ENCODE data around the gene SMYD3.

The SMYD3 gene

DNA sequence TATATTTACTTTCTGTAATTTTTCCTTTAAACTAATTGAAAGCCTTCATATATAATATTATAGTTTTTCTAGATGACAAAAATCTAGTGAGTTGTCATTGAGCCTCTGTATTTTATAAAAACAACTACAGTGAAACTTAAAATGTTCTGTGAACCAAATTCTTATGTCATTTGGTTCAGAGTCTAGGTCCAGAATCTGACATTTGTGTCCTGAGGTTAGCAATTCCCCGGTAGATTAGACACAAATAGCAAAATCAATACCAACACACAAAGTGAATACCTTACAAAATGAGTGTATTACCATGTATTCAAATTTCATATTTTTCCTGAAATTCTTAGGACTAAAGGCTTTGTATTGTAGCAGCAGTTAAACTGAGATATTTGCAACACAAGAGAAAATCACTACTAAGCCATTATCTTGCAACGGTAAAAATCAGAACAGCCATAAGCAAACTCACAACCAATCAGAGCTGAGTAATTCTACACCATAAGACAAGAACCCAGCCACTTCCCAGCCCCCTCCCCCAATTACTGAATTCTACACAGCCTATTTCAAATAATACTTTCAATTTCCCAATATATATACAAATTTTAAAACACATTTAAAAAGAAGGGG, 573.5 kb downstream of the SMYD3 start:
- TF ChIP-seq, protein P1, sequence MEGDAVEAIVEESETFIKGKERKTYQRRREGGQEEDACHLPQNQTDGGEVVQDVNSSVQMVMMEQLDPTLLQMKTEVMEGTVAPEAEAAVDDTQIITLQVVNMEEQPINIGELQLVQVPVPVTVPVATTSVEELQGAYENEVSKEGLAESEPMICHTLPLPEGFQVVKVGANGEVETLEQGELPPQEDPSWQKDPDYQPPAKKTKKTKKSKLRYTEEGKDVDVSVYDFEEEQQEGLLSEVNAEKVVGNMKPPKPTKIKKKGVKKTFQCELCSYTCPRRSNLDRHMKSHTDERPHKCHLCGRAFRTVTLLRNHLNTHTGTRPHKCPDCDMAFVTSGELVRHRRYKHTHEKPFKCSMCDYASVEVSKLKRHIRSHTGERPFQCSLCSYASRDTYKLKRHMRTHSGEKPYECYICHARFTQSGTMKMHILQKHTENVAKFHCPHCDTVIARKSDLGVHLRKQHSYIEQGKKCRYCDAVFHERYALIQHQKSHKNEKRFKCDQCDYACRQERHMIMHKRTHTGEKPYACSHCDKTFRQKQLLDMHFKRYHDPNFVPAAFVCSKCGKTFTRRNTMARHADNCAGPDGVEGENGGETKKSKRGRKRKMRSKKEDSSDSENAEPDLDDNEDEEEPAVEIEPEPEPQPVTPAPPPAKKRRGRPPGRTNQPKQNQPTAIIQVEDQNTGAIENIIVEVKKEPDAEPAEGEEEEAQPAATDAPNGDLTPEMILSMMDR (conservative IDR thresholded peaks at IDR 0.05; ENCODE audit: low read depth, low read length), result no peak
- H3K4me3 ChIP-seq (ENCODE audit: low read depth, low read length), result no peak overlapping the region
- no peak for DNase-seq (ENCODE audit: low read depth)

DNA sequence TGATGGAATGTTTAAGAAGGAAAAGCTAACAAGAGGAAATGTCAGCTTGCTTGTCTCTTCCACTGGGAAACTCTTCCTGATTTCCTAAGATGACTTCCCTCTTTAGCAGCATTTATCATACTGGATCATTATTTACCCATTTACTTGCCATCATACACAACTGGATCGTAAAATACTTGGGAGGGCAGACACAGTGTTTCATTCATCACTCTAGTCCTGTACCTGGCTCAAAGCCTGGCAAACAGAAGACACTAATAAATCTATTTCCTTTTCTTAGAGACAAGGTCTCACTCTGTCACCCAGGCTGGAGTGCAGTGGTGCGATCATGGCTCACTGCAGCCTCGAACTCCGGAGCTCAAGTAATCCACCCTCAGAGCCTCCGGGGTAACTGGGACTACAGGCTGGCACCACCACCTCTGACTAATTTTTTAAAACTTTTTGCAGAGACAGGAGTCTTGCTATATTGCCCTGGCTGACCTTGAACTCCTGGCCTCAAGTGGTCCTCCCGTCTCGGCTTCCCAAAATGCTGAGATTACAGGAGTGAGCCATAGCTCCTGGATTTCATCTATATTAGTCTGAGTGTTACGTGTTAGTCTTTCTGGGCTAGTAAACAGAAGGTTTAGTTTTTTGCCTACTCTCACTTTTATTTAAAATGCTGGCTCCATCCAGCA, 574.6 kb downstream of the SMYD3 start:
- TF ChIP-seq, protein P1 (conservative IDR thresholded peaks at IDR 0.05; ENCODE audit: low read depth, low read length), result no peak
- no peak overlapping the region for H3K4me3 ChIP-seq (ENCODE audit: low read depth, low read length)
- no peak for DNase-seq (ENCODE audit: low read depth)

- no peak for DNase-seq (ENCODE audit: low read depth)
- TF ChIP-seq, protein P1 (conservative IDR thresholded peaks at IDR 0.05; ENCODE audit: low read depth, low read length), result no peak
- no peak overlapping the region for H3K4me3 ChIP-seq (ENCODE audit: low read depth, low read length)
These were observed 575.6 kb downstream of the SMYD3 start for GRCh38 chr1:245931450-245931849.

GRCh38 chr1:245929224-245929623, 577.9 kb downstream of the SMYD3 start:
- DNase-seq (ENCODE audit: low read depth), result no peak
- H3K4me3 ChIP-seq (ENCODE audit: low read depth, low read length), result no peak overlapping the region
- TF ChIP-seq, protein P1 (conservative IDR thresholded peaks at IDR 0.05; ENCODE audit: low read depth, low read length), result no peak

DNA sequence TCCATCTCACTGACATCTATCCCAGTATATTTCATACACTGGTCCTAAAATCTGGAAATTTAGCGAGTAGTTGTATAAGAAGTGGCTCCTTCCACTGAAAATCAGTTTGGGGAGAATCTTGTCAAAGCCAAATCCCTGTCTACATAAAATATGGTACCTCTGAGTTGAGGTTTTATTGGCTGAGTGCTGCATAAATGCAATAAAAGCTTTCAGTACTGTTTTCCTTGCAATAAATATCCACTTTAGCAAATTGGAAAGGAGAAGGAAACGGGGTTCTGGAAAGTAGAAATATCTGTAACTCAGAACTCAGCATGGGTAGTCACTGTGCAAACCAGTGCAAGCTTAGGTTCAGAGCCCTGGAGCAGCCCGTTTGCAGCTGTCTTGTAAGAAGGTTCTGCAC, 580.2 kb downstream of the SMYD3 start:
- no peak for DNase-seq (ENCODE audit: low read depth)
- no peak overlapping the region for H3K4me3 ChIP-seq (ENCODE audit: low read depth, low read length)
- TF ChIP-seq, protein P1 (conservative IDR thresholded peaks at IDR 0.05; ENCODE audit: low read depth, low read length), result no peak

- no peak for DNase-seq (ENCODE audit: low read depth)
- no peak overlapping the region for H3K4me3 ChIP-seq (ENCODE audit: low read depth, low read length)
- TF ChIP-seq, protein P1 (conservative IDR thresholded peaks at IDR 0.05; ENCODE audit: low read depth, low read length), result no peak
These were observed 583.9 kb downstream of the SMYD3 start for GRCh38 chr1:245923215-245923614.

DNA sequence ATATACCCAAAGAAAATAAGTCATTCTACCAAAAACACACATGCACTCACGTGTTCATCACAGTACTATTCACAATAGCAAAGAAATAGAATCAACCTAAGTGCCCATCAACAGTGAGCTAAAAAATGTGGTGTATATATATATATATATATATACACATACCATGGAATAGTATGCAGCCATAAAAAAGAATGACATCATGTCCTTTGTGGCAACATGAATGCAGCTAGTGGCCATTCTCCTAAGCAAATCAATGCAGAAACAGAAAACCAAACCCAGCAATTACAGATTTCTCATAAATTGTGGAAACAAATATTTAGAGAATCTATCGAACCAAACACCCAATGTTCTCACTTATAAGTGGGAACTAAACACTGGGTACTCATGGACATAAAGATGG, 585.7 kb downstream of the SMYD3 start:
- DNase-seq (ENCODE audit: low read depth), result no peak
- H3K4me3 ChIP-seq (ENCODE audit: low read depth, low read length), result no peak overlapping the region
- TF ChIP-seq, protein P1 (conservative IDR thresholded peaks at IDR 0.05; ENCODE audit: low read depth, low read length), result no peak
